Stomach (tissue), 4 donors: ENCODE measurements around the gene RIN3.

Source experiments
- CTCF ChIP-seq, 7 experiments: fragments of 450-650 bp in 4 of 7; fragments of 200-600 bp in 3 of 7; sonication (generic) in 3 of 7; IDR thresholded peaks; one replicate each; pipeline ENCODE4 v1.5.1; 2016 to 2019; ENCODE audit warnings: antibody characterized with exemption in 7 of 7, control low read depth in 2 of 7, mild to moderate bottlenecking in 1 of 7
- POLR2AphosphoS5 ChIP-seq, 3 donors: sonication (generic); formaldehyde crosslinking; IDR thresholded peaks; one replicate each; pipeline ENCODE4 v1.6.1; 2016; ENCODE audit warnings: antibody characterized with exemption in 3 of 3

DNA sequence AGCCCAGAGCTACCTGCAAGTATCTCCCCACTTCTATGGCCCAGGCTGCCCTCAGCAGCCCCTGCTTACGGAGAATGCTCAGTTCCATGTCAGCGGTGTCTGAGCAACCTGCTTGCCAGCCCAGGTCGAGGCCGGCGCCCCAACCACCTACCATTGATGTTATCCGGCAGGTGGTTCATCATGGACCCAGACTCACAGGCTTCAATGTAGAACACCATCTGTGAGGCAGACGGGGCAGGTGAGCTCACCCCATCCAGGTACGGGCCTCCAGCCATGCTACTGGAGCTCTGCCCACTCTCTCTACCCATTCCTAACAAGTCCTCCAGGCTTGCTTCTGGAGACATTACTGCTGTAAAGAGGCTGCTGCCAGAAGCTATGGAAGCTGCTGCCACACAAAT, 199.1 kb downstream of the RIN3 start:
- TF ChIP-seq POLR2AphosphoS5 (IDR thresholded peaks at IDR 0.05) (no peak), CTCF (IDR thresholded peaks at IDR 0.05) (no peak)
